SU-DHL-6 (cell line): ENCODE results near the gene MPRIP.

ENCODE experiments used
- H2AFZ ChIP-seq: fragments of 200-600 bp; sonication (generic); 2 replicates; pipeline ENCODE4 v1.6.1; 2014; ENCODE audit warnings: low read depth, mild to moderate bottlenecking, moderate library complexity, mixed read lengths, antibody characterized with exemption, low read length; ENCODE audit not compliant: severe bottlenecking
- H3F3A ChIP-seq: fragments of 200-600 bp; shearing (Covaris generic); 2 replicates; pipeline ENCODE4 v1.6.0; 2016; ENCODE audit warnings: antibody characterized with exemption, mild to moderate bottlenecking; ENCODE audit not compliant: insufficient read depth
- H3K27ac ChIP-seq: fragments of 200-600 bp; sonication (generic); 2 replicates; pipeline ENCODE4 v1.5.1; 2016; ENCODE audit warnings: low read depth, mild to moderate bottlenecking, low read length, moderate library complexity, mixed read lengths
- H3K27me3 ChIP-seq: fragments of 200-600 bp; sonication (generic), shearing (Covaris generic); 2 replicates; pipeline ENCODE4 v1.6.0; 2014; ENCODE audit warnings: mild to moderate bottlenecking, low read length
- H3K36me3 ChIP-seq: fragments of 200-600 bp; sonication (generic); 2 replicates; pipeline ENCODE4 v1.6.1; 2014; ENCODE audit warnings: mild to moderate bottlenecking, low read length, mixed read lengths
- H3K4me2 ChIP-seq: fragments of 300-600, 200-600 bp; shearing (Covaris generic), sonication (generic); 2 replicates; pipeline ENCODE4 v1.6.0; 2014; ENCODE audit warnings: low read length, low read depth, mild to moderate bottlenecking; ENCODE audit not compliant: poor library complexity, severe bottlenecking
- H3K4me3 ChIP-seq: fragments of 200-600 bp; sonication (generic); 2 replicates; pipeline ENCODE4 v1.5.1; 2014; ENCODE audit warnings: antibody characterized with exemption, low read length, mild to moderate bottlenecking, mixed read lengths; ENCODE audit not compliant: insufficient read depth, poor library complexity, severe bottlenecking
- H3K79me2 ChIP-seq: fragments of 200-600 bp; sonication (generic); 2 replicates; pipeline ENCODE4 v1.6.1; 2014; ENCODE audit warnings: mild to moderate bottlenecking, low read length, moderate library complexity; ENCODE audit not compliant: insufficient read depth
- H3K9ac ChIP-seq: fragments of 200-600 bp; sonication (generic); 2 replicates; pipeline ENCODE4 v1.7.0; 2014; ENCODE audit warnings: mild to moderate bottlenecking, low read length
- H3K9me2 ChIP-seq: fragments of 200-600 bp; sonication (generic); replicated peaks from 2 replicates; pipeline ENCODE4 v1.6.1; 2014; ENCODE audit warnings: low read length; ENCODE audit not compliant: insufficient read depth
- H3K9me3 ChIP-seq: fragments of 200-600 bp; sonication (generic); 2 replicates; pipeline ENCODE4 v1.6.1; 2014; ENCODE audit warnings: low read length, mixed read lengths; ENCODE audit not compliant: insufficient read depth
- H4K20me1 ChIP-seq: fragments of 200-600 bp; sonication (generic); 2 replicates; pipeline ENCODE4 v1.6.1; 2014; ENCODE audit warnings: low read depth, mild to moderate bottlenecking, antibody characterized with exemption, low read length, moderate library complexity, mixed read lengths
- EZH2phosphoT487 ChIP-seq: fragments of 200-600 bp; sonication (generic), shearing (Covaris generic); conservative IDR thresholded peaks from 2 replicates; pipeline ENCODE4 v1.6.1; 2018; ENCODE audit warnings: mild to moderate bottlenecking, antibody characterized with exemption, low read length, moderate library complexity, mixed read lengths
- TF ChIP-seq, protein P1 (sequence below): fragments of 200-600 bp; sonication (generic); IDR thresholded peaks from one replicate; pipeline ENCODE4 v1.5.1; 2017; ENCODE audit warnings: antibody characterized with exemption, mild to moderate bottlenecking, low read length, moderate library complexity; ENCODE audit not compliant: insufficient read depth, poor library complexity, severe bottlenecking

MPRIP gene

GRCh38 chr17:17116406-17116805, 74.1 kb downstream of the MPRIP start:
- Histone ChIP-seq H3K9ac (no peak overlapping the region), H3K9me2 (no peaks in the 10 kb centered on the region), H3K36me3 (no peaks in the 10 kb centered on the region), H3F3A (no peaks in the 10 kb centered on the region), H3K4me3 (no peak overlapping the region), H4K20me1 (no peaks in the 10 kb centered on the region), H3K79me2 (no peaks in the 10 kb centered on the region), H3K4me2 (no peak overlapping the region), H2AFZ (no peak overlapping the region), H3K27ac (no peak overlapping the region), H3K9me3 (no peaks in the 10 kb centered on the region), H3K27me3 (no peaks in the 10 kb centered on the region)
- no peak for TF ChIP-seq EZH2phosphoT487
- TF ChIP-seq, protein P1, sequence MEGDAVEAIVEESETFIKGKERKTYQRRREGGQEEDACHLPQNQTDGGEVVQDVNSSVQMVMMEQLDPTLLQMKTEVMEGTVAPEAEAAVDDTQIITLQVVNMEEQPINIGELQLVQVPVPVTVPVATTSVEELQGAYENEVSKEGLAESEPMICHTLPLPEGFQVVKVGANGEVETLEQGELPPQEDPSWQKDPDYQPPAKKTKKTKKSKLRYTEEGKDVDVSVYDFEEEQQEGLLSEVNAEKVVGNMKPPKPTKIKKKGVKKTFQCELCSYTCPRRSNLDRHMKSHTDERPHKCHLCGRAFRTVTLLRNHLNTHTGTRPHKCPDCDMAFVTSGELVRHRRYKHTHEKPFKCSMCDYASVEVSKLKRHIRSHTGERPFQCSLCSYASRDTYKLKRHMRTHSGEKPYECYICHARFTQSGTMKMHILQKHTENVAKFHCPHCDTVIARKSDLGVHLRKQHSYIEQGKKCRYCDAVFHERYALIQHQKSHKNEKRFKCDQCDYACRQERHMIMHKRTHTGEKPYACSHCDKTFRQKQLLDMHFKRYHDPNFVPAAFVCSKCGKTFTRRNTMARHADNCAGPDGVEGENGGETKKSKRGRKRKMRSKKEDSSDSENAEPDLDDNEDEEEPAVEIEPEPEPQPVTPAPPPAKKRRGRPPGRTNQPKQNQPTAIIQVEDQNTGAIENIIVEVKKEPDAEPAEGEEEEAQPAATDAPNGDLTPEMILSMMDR, result no peak

- no peaks in the 10 kb centered on the region for H3K79me2 ChIP-seq
- no peaks in the 10 kb centered on the region for H3K9me2 ChIP-seq
- no peak overlapping the region for H3K9ac ChIP-seq
- no peaks in the 10 kb centered on the region for H3K36me3 ChIP-seq
- no peak overlapping the region for H3K4me2 ChIP-seq
- H2AFZ ChIP-seq, result no peak overlapping the region
- TF ChIP-seq, protein P1, result no peak
- TF ChIP-seq EZH2phosphoT487, result no peak
- no peaks in the 10 kb centered on the region for H3F3A ChIP-seq
- H3K27me3 ChIP-seq, result no peaks in the 10 kb centered on the region
- H3K27ac ChIP-seq, result no peak overlapping the region
- H3K4me3 ChIP-seq, result no peak overlapping the region
- no peaks in the 10 kb centered on the region for H3K9me3 ChIP-seq
- H4K20me1 ChIP-seq, result no peaks in the 10 kb centered on the region
Observed at GRCh38 chr17:17117923-17118322, 75.7 kb downstream of the MPRIP start.

DNA sequence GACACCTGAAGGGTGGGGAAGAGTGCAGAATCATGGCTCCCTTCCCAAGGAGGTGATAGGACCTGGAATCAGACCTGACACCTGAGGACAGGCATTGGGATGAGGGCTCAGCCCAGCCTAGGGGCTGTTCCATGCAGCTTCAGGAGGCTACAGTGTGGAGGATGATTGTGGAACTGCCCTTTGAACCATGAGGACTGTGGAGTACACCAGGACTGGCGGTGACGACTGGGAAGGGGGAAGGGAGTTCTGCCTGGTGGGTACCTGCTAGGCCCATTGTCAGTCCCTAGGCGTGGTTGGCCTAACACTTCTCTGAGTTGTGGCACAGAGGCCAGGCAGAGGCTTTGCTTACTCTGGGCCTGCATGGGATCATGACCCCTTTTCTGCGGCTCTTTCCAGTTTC, 76.1 kb downstream of the MPRIP start:
- no peaks in the 10 kb centered on the region for H3K79me2 ChIP-seq
- no peak overlapping the region for H3K27ac ChIP-seq
- H2AFZ ChIP-seq, result no peak overlapping the region
- no peaks in the 10 kb centered on the region for H3K36me3 ChIP-seq
- TF ChIP-seq, protein P1, result no peak
- no peak for TF ChIP-seq EZH2phosphoT487
- H3K4me2 ChIP-seq, result no peak overlapping the region
- H3K27me3 ChIP-seq, result no peaks in the 10 kb centered on the region
- H4K20me1 ChIP-seq, result no peaks in the 10 kb centered on the region
- no peak overlapping the region for H3K9ac ChIP-seq
- no peak overlapping the region for H3K4me3 ChIP-seq
- no peaks in the 10 kb centered on the region for H3F3A ChIP-seq
- H3K9me3 ChIP-seq, result no peaks in the 10 kb centered on the region
- H3K9me2 ChIP-seq, result no peaks in the 10 kb centered on the region

DNA sequence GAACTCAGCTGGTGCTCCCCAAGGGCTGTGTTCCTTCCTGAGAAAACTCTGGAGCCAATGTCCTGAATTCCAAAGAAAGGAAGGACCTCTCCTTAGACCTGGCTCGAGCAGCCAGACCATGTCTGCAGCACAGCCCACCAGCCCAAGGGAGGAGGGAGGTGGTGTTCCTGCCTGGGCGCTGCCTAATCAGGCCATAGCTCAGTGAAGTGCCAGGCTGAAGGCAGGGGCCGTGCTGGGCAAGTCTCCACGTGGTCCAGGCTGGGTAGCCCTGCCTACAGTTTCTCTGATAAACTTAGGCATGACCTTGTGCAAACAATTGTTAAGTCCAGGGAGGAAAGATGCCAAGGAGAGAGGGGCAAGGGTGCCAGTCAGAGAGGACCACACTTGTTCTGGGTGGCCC, 76.8 kb downstream of the MPRIP start:
- no peaks in the 10 kb centered on the region for H3K9me3 ChIP-seq
- no peaks in the 10 kb centered on the region for H4K20me1 ChIP-seq
- H3K9ac ChIP-seq, result no peak overlapping the region
- H3K27me3 ChIP-seq, result no peaks in the 10 kb centered on the region
- TF ChIP-seq, protein P1, result no peak
- TF ChIP-seq EZH2phosphoT487, result no peak
- H3K27ac ChIP-seq, result no peak overlapping the region
- no peak overlapping the region for H3K4me3 ChIP-seq
- H2AFZ ChIP-seq, result no peak overlapping the region
- no peak overlapping the region for H3K4me2 ChIP-seq
- no peaks in the 10 kb centered on the region for H3K79me2 ChIP-seq
- H3K9me2 ChIP-seq, result no peaks in the 10 kb centered on the region
- H3F3A ChIP-seq, result no peaks in the 10 kb centered on the region
- H3K36me3 ChIP-seq, result no peaks in the 10 kb centered on the region
